ENCODE measurements around the gene OR2H2. TPM values are rescaled to one million over a fixed set of nuclear protein-coding genes. Genes with fewer than 3 reads are reported as not detected.

Gene OR2H2
- total RNA-seq, 6 experiments from 2014 or later = not detected

GRCh38 chr6:29630315-29630714 lies 45.4 kb downstream of the OR2H2 start:
- Mint-ChIP-seq H3K36me3 (ENCODE audit: low read depth) (no peaks in the 10 kb centered on the region; the same call in 1 of the 2 replicates), H3K27me3 (ENCODE audit: insufficient read depth) (peaks cover 3% of the 10 kb centered on the region), H3K4me3 (0 out of 2 replicates have a peak overlapping the region, but pooled peaks have one; percentile 34), H3K4me1 (ENCODE audit: low read depth) (peaks cover 69% of the 10 kb centered on the region), H3K27ac (no peak overlapping the region), H3K9me3 (no peaks in the 10 kb centered on the region)
- no peak for TF ChIP-seq CTCF (IDR thresholded peaks at IDR 0.05)
- no peak for DNase-seq

GRCh38 chr6:29631209-29631810 lies 46.4 kb downstream of the OR2H2 start:
- no peaks in the 10 kb centered on the region; the same call in 1 of the 2 replicates for H3K36me3 Mint-ChIP-seq (ENCODE audit: low read depth)
- H3K4me1 Mint-ChIP-seq (ENCODE audit: low read depth) = peaks cover 59% of the 10 kb centered on the region
- no peak for TF ChIP-seq CTCF (IDR thresholded peaks at IDR 0.05)
- peak overlapping the region; percentile 93 for H3K4me3 Mint-ChIP-seq
- DNase-seq = no peak
- H3K9me3 Mint-ChIP-seq = no peaks in the 10 kb centered on the region
- no peak overlapping the region for H3K27ac Mint-ChIP-seq
- peaks cover 3% of the 10 kb centered on the region for H3K27me3 Mint-ChIP-seq (ENCODE audit: insufficient read depth)

DNA sequence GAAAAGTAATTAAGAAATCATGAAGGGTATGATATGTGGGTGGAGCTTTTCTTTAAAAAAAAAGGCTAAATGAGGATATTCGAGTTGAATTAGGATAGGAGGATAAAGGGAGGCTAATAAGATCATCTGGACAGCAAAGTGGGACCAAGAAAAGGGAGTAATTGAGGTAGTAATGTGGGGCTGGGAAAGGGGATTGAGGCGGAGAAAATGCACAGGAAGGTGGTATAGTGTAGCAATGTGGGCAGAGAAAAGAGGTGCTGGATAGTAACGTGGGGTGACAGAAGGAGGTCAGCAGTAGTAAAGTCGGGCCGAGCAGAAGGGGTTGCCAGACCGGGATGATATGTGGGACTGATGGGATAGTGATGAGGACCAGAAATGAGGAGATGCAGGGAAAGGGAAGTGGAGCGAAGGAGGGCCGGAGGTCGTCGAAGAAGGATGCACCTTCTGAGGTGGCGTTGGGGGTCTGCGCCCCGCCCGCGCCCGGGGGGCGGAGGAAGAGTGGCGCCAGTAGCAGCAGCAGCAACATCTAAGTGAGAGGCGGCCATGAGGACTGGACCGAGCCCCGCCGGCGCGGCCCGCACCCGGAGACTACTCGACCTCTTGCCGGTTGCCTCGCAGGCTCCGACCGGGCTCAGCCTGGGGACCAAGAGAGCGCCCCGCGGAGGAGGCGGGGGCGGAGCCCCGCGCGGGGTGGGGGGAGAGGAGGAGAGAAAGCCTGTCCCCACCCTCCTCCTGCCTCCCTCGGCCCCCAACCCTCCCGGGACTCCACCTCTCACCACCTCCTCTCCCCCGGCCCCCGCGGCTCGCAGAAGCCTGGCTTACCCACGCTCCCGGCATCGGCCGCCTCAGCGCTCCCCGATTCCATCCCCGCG lies 47.2 kb downstream of the OR2H2 start:
- peaks cover 3% of the 10 kb centered on the region for H3K27me3 Mint-ChIP-seq (ENCODE audit: insufficient read depth)
- peak overlapping the region; percentile 67 for H3K27ac Mint-ChIP-seq
- H3K4me1 Mint-ChIP-seq (ENCODE audit: low read depth) = peaks cover 51% of the 10 kb centered on the region
- H3K4me3 Mint-ChIP-seq = peak overlapping the region; percentile 93
- H3K36me3 Mint-ChIP-seq (ENCODE audit: low read depth) = no peaks in the 10 kb centered on the region; the same call in 1 of the 2 replicates
- no peaks in the 10 kb centered on the region for H3K9me3 Mint-ChIP-seq
- peak; percentile 35 for DNase-seq
- no peak for TF ChIP-seq CTCF (IDR thresholded peaks at IDR 0.05)

GRCh38 chr6:29632789-29633533 lies 48.0 kb downstream of the OR2H2 start, which contains the start of gene GABBR1:
TSS of gene GABBR1 (minus strand) at chr6:29633183. CDS start at chr6:29632385, 798 bp downstream.
- H3K27ac Mint-ChIP-seq = peak within 1 kb of the TSS; percentile 67

More at GRCh38 chr6:29632789-29633533, 48.0 kb downstream of the OR2H2 start, which contains the start of gene GABBR1:
- Mint-ChIP-seq H3K36me3 (ENCODE audit: low read depth) (no peaks in the 10 kb centered on the region; the same call in 1 of the 2 replicates), H3K4me1 (ENCODE audit: low read depth) (peaks cover 50% of the 10 kb centered on the region), H3K9me3 (no peaks in the 10 kb centered on the region), H3K4me3 (peak within 1 kb of the TSS; percentile 93), H3K27me3 (ENCODE audit: insufficient read depth) (peaks cover 3% of the 10 kb centered on the region)
- TF ChIP-seq CTCF (IDR thresholded peaks at IDR 0.05) = no peak
- DNase-seq = peak; percentile 79

Data from HFFc6 (cell line).